Colonic mucosa (tissue), 4 donors: ENCODE results near the gene PSMB7. TPM values are rescaled to one million over a fixed set of nuclear protein-coding genes. Genes with fewer than 3 reads are reported as not detected.

ENCODE experiments used
- DNase-seq: peaks from one replicate; pipeline ENCODE4 v3.0.0-alpha.2; 2020
- H3K27ac ChIP-seq: fragments of 200-600 bp; one replicate; pipeline ENCODE4 v1.8.0; 2021
- H3K27me3 ChIP-seq: fragments of 200-600 bp; one replicate; pipeline ENCODE4 v1.8.0; 2021
- H3K36me3 ChIP-seq: fragments of 200-600 bp; one replicate; pipeline ENCODE4 v1.8.0; 2021
- H3K4me1 ChIP-seq: fragments of 200-600 bp; one replicate; pipeline ENCODE4 v1.8.0; 2021; ENCODE audit warnings: mild to moderate bottlenecking
- H3K4me3 ChIP-seq: fragments of 200-600 bp; one replicate; pipeline ENCODE4 v1.8.0; 2021
- H3K9ac ChIP-seq, 2 donors: one replicate each; pipeline ENCODE4 v1.7.0; 2013; ENCODE audit warnings: control low read depth in 2 of 2, low read depth in 2 of 2, low read length in 2 of 2
- H3K9me3 ChIP-seq: fragments of 200-600 bp; one replicate; pipeline ENCODE4 v1.8.0; 2021
- CTCF ChIP-seq: fragments of 200-600 bp; IDR thresholded peaks from one replicate; pipeline ENCODE4 v1.8.0; 2022; ENCODE audit warnings: antibody characterized with exemption, mild to moderate bottlenecking
- intact Hi-C: fragments of 100-400 bp; cut with DNase I; formaldehyde crosslinking; loops from one replicate; pipeline ENCODE4 v1.14.1; 2022
- total RNA-seq, 2 donors: library from RNA; stranded (reverse); fragmentation: NEBNext Ultra II Directional in 1 of 2; extraction: Animal tissue kit (Norgen Biotek cat#: 25700) in 1 of 2; gene quantifications; one replicate each; pipeline ENCODE4 v1.2.1, GENCODE V29; 2021
- donor health status: healthy.
- donor health status: DM: no; HTN: no; CAD: no.
- donor health status: DM: no; HTN: no; CAD: no.

Gene PSMB7
- total RNA-seq, 2 donors from 2014 or later, result 89.8 to 136 TPM

- TF ChIP-seq CTCF, result no peak
- H3K27me3 ChIP-seq, result peaks cover 11% of the 10 kb centered on the region
- no peak overlapping the region for H3K9ac ChIP-seq
- H3K4me3 ChIP-seq, result no peak overlapping the region
- H3K4me1 ChIP-seq, result no peaks in the 10 kb centered on the region
- no peaks in the 10 kb centered on the region for H3K36me3 ChIP-seq
- H3K27ac ChIP-seq, result no peak overlapping the region
- intact Hi-C loops, result no loop called here
- no peak for DNase-seq
- H3K9me3 ChIP-seq, result no peaks in the 10 kb centered on the region
Observed at GRCh38 chr9:124457079-124457886, 42.0 kb upstream of the PSMB7 start.

GRCh38 chr9:124456341-124457078 is 41.3 kb upstream of the PSMB7 start:
- Histone ChIP-seq H3K9me3 (no peaks in the 10 kb centered on the region), H3K4me3 (no peak overlapping the region), H3K36me3 (no peaks in the 10 kb centered on the region), H3K27me3 (peaks cover 15% of the 10 kb centered on the region), H3K4me1 (no peaks in the 10 kb centered on the region), H3K9ac (no peak overlapping the region), H3K27ac (no peak overlapping the region)
- DNase-seq, result no peak
- intact Hi-C loops, result no loop called here
- TF ChIP-seq CTCF, result no peak

GRCh38 chr9:124455820-124456219 is 40.6 kb upstream of the PSMB7 start:
- no peak overlapping the region for H3K4me3 ChIP-seq
- intact Hi-C loops, result no loop called here
- peaks cover 22% of the 10 kb centered on the region for H3K27me3 ChIP-seq
- no peak overlapping the region for H3K27ac ChIP-seq
- H3K36me3 ChIP-seq, result no peaks in the 10 kb centered on the region
- H3K9ac ChIP-seq, result no peak overlapping the region
- no peak for DNase-seq
- H3K9me3 ChIP-seq, result no peaks in the 10 kb centered on the region
- TF ChIP-seq CTCF, result no peak
- no peaks in the 10 kb centered on the region for H3K4me1 ChIP-seq

- no peak for TF ChIP-seq CTCF
- no peaks in the 10 kb centered on the region for H3K9me3 ChIP-seq
- no peaks in the 10 kb centered on the region for H3K4me1 ChIP-seq
- no peak overlapping the region for H3K9ac ChIP-seq
- H3K36me3 ChIP-seq, result no peaks in the 10 kb centered on the region
- DNase-seq, result no peak
- H3K27ac ChIP-seq, result no peak overlapping the region
- intact Hi-C loops, result no loop called here
- peaks cover 31% of the 10 kb centered on the region for H3K27me3 ChIP-seq
- no peak overlapping the region for H3K4me3 ChIP-seq
Observed at GRCh38 chr9:124454791-124455443, 39.7 kb upstream of the PSMB7 start.

GRCh38 chr9:124454296-124454695 is 39.1 kb upstream of the PSMB7 start:
- H3K36me3 ChIP-seq, result no peaks in the 10 kb centered on the region
- intact Hi-C loops, result no loop called here
- DNase-seq, result no peak
- peaks cover 33% of the 10 kb centered on the region for H3K27me3 ChIP-seq
- TF ChIP-seq CTCF, result no peak
- H3K27ac ChIP-seq, result no peak overlapping the region
- no peak overlapping the region for H3K4me3 ChIP-seq
- no peaks in the 10 kb centered on the region for H3K9me3 ChIP-seq
- H3K4me1 ChIP-seq, result no peaks in the 10 kb centered on the region
- H3K9ac ChIP-seq, result no peak overlapping the region
